Measurements from ENCODE around the gene SPOCK3. TPM values are rescaled to one million over a fixed set of nuclear protein-coding genes. Genes with fewer than 3 reads are reported as not detected.

Gene SPOCK3
- total and polyA plus RNA-seq, 2 donors from 2014 or later: 0.25 to 0.84 TPM

GRCh38 chr4:166687828-166688227 is 546.5 kb downstream of the SPOCK3 start:
- no peak for FAIRE-seq
- intact Hi-C loops (cut with DNase I): no loop called here
- no peak for DNase-seq
- H3K4me1 ChIP-seq (ENCODE audit: control insufficient read depth in 2 of 3, insufficient read depth in 2 of 3, low read depth in 1 of 3, low read length in 3 of 3): no peaks in the 10 kb centered on the region
- H3K27me3 ChIP-seq (ENCODE audit: control insufficient read depth, insufficient read depth, low read length): no peaks in the 10 kb centered on the region
- H3K4me3 ChIP-seq (ENCODE audit: low read length in 3 of 3): no peak overlapping the region
- no peak for TF ChIP-seq CTCF (IDR thresholded peaks at IDR 0.05; ENCODE audit: borderline replicate concordance, extremely low read depth, insufficient read depth)
- no peak overlapping the region for H3K27ac ChIP-seq (ENCODE audit: low read depth in 2 of 2, low read length in 2 of 2)
- H3K9ac ChIP-seq (ENCODE audit: low read length in 3 of 3): no peak overlapping the region
- H3K36me3 ChIP-seq (ENCODE audit: control insufficient read depth in 2 of 3, insufficient read depth in 3 of 3, low read length in 3 of 3): no peaks in the 10 kb centered on the region
- H3K9me3 ChIP-seq (ENCODE audit: control insufficient read depth in 2 of 3, insufficient read depth in 1 of 3, low read length in 3 of 3): peaks cover 0 to 2% (median 0%) of the 10 kb centered on the region in 3 donors

Data from kidney (tissue), 14 donors.